Activated CD4-positive, alpha-beta T cell treated with anti-CD3 and anti-CD28 coated beads, Interleukin-2, amount 50 U/mL, for 4 hours (primary cell): Measurements from ENCODE around the gene TFPI.
"Not testable (repeated sequence)": the region's sequence is repeated elsewhere in the genome, so short reads cannot be mapped to it uniquely, and the experiment has no call there.

ENCODE experiments used
- DNase-seq, 2 experiments: peaks; one replicate each; pipeline ENCODE4 v3.0.0-alpha.2; 2020

Gene TFPI

DNA sequence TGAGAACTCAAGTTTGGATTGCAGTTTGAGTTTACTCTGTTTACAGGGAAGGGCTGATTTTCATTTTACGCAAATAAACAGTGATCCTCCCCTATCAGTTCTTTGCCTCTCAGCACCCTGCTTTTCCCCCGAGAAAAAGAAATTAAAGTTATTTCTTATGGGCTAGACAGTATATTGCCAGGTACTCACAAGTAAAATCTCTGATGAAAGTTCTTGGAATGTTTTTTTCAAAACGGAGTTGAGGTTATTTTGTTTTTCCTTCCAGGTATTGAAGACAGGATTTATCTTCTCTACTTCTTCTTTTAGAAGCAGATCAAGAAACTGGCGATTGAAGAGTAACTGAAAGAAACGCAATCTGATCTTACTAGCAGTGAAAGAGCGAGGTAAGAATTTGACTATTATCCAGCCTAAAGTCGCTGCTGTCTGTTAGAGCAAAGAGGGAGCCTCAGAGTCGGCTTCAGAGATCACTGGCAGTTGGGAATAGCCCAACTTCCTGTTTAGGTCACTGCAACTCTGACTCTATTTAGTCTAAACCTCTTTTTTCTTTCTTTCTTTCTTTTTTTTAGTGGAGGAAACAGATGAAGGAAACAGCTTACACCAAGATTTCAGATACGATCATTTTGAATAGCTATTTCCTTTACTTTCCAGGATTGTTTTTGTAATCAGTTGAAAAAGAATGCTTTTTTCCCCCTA, at the start of gene TFPI:
Gene TFPI, minus strand, starts transcription at position 425 of the 693 bp plus-strand sequence. CDS start 50,667 bp downstream, outside the sequence.
- no peak for DNase-seq

DNA sequence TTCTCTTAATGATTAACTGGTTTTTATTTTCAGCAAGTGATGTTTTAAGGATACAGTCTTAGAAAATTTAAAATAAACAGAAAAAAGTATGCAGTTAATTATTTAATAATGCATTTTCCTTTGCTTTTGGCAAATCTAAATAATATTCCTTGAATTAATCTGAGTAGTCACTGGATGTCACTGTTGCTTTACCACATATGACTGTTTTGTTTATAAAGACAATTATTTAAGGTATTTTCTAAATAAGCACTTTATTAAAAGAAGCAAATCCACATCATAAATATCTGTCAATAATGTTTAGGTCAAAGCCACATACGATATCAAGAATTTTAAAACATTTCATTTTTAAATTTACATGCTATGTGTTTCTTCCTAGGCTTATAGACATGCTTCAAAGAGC, 40.6 kb upstream of the TFPI start:
- no peak for DNase-seq

- DNase-seq = no peak
Measured at GRCh38 chr2:187593697-187594096, 39.5 kb upstream of the TFPI start.

- no peak for DNase-seq
Measured at GRCh38 chr2:187593098-187593497, 38.9 kb upstream of the TFPI start.

DNA sequence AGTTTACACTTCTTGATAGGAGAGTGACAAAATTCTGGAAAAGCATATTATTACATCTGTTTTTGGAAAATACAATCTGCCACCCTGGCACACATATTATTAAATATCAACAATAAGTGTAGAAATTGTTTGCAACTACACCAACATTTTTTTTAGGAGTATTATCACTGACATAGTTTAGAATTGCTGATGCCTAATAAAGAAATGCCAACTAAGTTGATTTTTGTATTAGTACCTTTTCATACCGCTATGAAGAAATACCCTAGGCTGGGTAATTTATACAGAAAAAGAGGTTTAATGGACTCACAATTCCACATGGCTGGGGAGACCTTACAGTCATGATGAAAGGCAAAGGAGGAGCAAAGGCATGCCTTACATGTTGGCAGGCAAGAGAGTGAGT, 35.9 kb upstream of the TFPI start:
- no peak for DNase-seq

- no peak for DNase-seq
Measured at GRCh38 chr2:187586011-187586641, 31.9 kb upstream of the TFPI start.

DNA sequence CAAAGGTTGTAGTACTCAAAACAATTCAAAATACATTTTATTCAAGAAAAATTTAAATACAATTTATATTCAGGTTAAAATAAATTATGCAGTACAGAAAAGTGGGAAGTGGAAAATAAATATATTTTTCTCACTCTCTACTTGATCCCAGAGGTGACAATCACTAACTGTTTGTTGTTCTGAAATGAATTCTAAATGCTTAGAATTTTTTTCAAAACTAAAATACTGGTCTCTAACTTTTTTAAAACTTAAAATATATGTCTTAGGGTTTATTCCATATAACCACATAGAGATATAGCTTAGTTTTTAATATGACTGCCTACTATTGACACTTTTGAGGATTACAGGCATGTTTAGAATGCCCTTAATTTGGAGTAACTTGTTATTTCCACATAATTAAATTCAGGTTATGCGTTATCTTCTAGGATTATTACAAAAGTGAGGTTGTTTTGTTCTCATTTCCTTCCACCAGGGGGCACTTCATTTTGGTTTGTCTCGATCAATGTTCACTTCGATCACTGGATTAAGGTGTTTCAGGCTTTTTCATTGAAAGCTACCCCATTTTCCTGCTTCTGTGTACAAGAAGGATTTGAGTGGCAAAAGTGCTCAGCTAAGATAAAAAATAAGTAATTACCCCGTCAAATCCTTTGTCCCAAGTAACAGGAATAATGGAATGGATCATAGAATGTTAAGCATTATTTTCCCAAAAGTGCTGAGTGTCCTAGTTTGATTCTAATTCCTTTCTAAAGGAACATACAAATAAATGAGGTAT, 27.1 kb upstream of the TFPI start:
- DNase-seq = no peak

GRCh38 chr2:187580462-187581124, 26.4 kb upstream of the TFPI start:
- no peak for DNase-seq

DNA sequence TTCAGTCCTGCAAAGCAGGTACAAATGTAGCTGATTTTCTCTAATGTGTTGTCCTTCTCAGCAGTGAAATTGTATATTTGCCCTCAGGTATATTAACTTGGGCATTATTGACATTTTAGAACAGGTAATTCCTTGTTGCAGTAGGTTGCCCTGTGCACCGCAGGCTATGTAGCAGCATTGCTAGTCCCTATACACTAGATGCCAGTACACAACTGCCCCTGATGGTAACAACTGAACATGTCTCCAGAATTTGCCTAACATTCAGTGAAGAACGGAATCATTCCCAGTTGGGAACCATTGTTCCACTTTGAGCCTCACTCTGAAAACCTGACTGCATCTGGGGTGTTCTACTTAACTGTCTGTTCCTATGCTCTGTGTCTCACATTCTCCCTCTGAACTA, 23.1 kb upstream of the TFPI start:
- DNase-seq = no peak

- no peak for DNase-seq
Measured at GRCh38 chr2:187576906-187577305, 22.7 kb upstream of the TFPI start.

- no peak for DNase-seq
Measured at GRCh38 chr2:187575751-187576067, 21.5 kb upstream of the TFPI start.

- DNase-seq = no peak
Measured at GRCh38 chr2:187574969-187575750, 20.9 kb upstream of the TFPI start.

DNA sequence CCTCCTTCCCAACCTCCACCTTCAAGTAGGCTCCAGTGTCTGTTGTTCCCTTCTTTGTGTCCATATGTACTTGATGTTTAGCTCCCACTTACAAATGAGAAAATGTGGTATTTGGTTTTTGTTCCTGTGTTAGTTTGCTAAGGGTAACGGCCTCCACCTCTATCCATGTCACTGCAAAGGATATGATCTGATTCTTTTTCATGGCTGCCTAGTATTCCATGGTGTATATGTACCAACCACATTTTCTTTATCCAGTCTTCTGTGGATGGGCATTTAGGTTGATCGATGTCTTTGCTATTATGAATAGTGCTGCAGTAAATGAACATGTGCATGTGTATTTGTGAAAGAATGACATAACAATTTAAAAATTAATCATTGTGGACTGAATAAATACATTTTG, 19.5 kb upstream of the TFPI start:
- DNase-seq = no peak

- DNase-seq = not testable (repeated sequence)
Measured at GRCh38 chr2:187571996-187572395, 17.8 kb upstream of the TFPI start.

DNA sequence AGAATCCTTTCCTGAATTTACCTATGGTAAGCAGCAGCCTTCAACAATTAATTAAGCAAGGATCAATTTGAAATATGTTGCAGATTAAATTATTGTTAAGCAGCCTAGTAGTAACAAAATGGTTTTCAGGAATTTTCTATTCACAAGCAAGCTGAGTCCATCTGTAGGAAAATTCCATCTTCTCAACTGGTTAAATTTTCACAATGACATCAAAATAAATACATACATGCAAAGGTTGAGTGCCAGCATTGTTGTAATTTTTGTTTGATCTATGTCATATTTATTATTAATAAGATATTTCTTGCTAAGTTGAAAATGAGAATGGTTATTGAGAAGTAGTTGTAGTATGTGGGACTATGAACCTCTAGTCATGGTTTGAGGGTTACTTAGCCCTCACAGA, 15.3 kb upstream of the TFPI start:
- DNase-seq = no peak

GRCh38 chr2:187569042-187569441, 14.8 kb upstream of the TFPI start:
- DNase-seq = no peak

GRCh38 chr2:187567126-187567525, 12.9 kb upstream of the TFPI start:
- no peak for DNase-seq

- DNase-seq = no peak
Measured at GRCh38 chr2:187566712-187567111, 12.5 kb upstream of the TFPI start.

DNA sequence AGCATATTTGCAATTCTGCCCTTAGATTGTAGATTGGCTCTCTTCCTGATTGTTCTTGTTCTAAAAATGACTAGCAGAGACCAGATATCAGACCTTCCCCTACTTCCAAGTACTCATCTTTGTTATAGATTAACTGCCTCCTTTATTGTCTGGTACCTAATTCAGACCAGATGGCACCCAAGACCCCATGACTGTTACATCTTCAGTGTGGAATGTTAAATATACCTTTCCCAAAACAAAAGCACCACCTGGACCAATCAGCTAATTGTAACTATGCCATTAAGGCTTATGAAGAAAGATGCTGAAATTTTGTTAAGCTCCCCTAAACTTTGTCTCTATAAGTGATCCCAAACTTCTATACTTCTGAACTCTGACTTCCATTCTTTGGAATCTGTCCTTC, 12.0 kb upstream of the TFPI start:
- DNase-seq = no peak

DNA sequence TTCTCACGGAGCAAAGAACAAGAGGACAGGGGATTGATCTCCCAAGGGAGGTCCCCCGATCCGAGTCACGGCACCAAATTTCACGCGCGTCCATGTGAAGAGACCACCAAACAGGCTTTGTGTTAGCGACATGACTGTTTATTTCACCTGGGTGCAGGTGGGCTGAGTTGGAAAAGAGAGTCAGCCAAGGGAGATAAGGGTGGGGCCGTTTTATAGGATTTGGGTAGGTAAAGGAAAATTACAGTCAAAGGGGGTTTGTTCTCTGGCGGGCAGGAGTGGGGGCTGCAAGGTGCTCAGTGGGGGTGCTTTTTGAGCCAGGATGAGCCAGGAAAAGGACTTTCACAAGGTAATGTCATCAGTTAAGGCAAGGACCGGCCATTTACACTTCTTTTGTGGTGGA, 11.4 kb upstream of the TFPI start:
- not testable (repeated sequence) for DNase-seq

DNA sequence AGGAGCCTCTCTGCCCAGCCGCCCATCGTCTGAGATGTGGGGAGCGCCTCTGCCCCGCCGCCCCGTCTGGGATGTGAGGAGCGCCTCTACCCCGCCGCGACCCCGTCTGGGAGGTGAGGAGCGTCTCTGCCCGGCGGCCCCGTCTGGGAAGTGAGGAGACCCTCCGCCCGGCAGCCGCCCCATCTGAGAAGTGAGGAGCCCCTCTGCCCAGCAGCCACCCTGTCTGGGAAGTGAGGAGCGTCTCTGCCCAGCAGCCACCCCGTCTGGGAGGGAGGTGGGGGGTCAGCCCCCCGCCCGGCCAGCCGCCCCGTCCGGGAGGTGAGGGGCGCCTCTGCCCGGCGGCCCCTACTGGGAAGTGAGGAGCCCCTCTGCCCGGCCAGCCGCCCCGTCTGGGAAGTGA, 2.3 kb upstream of the TFPI start:
- DNase-seq = not testable (repeated sequence)

- DNase-seq = no peak
Measured at GRCh38 chr2:187554704-187555082, 458 bp upstream of the TFPI start.
